NCI-H1436 (cell line): ENCODE measurements around the gene HOXC5.
"Not testable (repeated sequence)": the region's sequence is repeated elsewhere in the genome, so short reads cannot be mapped to it uniquely, and the experiment has no call there.

Experiments used
- DNase-seq: peaks from one replicate; lab custom pipeline; 2025; lab: John Stamatoyannopoulos, UW

HOXC5 gene

DNA sequence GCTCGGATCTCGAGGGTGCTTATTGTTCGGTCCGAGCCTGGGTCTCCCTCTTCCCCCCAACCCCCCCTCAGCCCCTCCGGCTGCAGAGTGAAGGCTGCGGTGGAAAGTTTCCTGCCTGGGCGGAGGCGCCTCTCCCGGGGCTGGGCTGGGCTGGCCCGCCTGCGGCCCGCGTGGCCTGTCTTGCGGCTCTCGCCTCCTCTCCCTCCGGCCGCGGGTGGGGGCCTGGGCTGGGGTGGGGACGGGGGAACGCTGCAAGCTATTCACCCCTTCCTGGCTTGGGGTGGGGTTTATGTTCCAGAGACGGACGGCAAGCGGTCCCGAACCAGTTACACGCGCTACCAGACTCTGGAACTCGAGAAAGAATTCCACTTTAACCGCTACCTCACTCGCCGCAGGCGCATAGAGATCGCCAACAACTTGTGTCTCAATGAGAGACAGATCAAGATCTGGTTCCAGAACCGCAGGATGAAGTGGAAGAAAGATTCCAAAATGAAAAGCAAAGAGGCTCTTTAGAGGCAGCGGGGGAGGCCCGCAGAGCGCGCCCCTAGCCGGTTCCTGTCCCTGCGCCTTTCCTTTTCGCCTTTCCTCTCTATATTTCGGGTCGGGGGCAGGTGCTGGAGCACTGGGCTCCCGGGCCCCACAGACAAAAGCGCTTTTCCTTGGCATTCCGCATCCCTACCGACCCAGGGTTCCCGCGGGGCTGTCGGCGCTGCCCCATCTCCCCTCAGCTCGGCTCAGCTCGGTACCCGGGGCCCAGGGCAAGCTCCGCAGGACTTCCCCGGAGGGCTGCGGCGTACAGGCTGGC lies 1.3 kb downstream of the HOXC5 start:
- no peak for DNase-seq

DNA sequence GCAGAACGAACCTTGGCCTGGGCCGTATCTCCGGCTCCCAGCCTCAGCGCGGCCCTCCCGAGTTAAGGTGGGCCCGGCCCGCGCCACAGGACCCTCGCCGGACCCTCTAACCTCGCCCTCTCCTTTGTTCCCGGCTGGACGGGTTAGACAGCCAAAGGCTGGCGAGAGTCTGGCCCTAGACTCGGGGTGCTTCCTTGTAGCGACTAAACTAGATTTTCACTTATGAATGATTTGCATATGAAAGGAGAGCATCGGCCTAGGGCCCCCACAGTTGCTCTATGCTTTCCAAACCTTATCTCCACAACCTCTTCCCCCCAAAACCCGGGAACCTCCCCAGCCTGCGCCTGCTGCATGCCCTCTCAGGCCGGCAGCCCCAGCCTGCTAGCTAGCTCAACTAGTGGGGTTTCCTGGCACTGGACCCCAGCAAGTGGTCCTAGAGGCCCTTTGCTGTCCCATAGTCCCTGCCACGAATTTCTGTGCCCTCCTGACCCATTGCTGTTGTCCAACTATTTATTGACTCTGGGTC lies 2.0 kb downstream of the HOXC5 start:
- no peak for DNase-seq

DNA sequence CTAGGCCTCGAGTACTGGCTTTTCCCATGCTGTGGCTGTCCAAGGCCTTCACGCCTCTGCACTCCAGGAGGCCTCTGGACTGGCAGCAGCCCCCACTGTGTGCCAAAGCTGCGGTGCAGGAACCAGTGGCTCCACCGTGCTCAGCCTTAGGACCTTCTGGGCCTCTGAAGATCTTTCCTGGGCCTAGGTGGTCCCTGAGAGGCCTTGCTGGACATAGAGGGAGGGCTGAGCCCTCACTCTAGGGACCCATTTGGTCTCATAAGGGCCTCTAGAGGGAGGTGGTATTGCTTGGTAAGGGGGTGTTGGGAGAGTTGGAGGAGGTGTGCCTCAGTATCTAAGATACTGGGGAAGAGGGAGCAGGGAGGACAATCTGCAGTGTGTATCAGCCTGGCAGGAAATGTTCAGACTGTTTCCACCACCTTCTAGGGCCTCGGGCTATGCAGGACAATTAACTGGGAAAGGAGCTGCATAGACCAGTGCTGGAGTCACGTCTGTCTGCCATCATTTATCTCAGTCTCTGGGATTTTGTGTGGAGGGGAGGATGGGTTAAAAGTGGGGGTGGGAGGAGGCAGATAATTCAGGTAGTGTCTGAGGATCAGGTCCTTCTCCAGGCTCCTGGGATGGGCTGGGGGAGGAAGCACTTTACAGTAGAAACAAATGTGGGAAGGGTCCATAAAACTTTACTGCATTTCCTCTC lies 2.9 kb downstream of the HOXC5 start:
- DNase-seq = no peak

DNA sequence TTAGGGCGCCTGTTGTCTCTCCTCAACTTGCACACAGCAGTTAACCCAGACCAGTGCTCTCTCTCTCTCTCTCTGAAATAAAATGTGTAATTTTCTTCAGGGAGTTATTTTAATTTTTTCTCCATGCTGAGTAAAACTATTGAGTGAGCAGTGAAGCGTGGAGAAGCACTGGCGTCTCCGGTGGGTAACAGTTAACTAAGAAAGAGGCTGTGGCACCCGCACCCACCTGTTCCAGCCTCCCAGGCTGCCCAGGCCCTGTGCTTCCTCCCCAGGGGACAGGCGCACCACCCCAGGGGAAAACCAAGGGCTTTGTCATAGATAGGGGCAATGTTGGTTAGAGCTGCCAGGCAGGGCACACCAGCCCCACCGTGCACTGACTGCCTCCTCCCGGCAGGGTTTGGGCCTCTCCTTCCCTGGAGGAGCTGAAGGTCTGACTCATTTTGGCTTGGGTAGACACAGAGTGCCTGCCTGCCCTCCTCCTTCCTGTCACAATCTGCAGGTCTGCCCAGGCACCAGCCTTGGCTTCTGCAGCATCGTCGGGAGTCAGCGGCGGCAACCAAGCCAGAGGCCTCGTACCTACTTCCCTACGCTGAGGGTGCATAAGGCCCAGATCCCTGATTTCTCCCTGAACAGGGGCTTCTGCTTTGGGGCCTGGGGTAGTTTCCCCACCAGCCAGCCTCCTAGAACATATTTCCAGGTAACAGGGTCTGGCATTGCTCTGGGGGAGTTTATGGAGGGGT lies 3.9 kb downstream of the HOXC5 start:
- peak; percentile 12 for DNase-seq

DNA sequence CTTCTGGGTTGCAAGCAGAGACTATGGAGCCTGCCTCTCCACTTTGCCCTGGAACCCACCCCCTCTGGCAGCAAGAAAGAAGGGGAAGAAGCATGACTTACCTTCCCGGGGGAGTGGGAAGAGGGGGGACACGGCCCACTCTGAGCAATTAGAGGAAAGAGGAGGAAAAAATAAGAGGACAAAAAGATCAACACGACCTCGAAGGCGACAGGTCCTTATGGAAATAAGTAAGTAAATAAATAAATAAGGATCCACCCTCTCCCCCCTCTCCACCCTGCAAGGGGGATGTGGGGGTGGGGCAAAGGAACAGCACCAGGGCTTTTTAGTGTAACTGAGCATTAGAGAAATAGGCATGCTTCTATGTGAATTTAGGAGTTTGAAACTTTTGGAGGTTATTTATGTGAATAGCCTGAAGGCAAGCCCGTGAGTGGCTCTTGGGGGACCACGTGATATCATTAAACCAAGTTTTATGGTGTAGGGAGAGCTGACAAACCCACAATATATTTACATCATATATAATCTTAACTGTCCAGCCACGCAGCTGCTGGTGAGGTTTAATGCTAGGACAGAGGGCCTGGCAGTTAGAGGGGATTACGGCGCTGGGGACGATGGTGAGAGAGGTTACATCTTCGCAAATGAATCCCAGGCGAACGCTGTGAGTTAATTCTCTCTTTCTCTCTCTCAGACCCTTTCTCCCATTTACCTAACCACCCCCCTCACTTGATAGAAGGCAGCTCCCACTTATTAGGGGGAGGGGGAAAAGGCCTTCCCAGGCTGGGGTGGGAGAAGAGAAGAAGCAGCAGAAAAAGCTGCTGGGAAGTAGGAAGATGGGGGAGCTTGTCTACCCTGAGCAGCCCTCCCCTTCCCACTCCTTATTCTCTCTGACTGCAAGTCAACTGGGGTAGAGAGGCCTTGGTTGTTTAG lies 4.8 kb downstream of the HOXC5 start:
- no peak for DNase-seq

DNA sequence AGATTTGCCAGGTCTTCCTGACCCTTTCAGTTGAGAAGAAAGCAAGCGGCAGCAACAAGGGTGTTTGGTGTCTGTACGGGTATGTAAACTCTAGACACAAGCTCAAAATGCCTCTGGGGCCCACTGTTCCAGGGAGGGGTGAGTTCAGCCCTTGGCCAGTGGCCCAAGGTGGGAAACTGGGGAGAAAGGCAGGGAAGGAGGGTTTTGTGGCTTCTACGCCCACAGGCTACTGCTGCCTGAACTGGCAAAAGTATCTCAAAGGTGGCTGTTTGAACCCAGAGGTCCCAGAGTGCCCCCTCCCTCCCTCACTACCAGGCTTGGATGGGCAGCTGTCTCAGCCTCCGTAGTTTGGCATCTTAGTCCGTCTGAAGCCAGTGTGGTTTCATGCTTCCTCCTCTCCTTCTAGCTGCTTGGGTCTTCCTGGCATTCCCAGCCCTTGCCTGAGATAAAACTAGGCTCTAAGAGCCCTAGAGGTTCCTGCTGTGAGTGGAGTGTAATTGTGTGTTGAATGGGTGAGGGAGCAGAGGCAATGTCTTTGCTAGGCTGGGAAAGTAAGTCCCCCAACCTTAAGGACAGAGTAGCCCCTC lies 5.5 kb downstream of the HOXC5 start:
- DNase-seq = no peak

DNA sequence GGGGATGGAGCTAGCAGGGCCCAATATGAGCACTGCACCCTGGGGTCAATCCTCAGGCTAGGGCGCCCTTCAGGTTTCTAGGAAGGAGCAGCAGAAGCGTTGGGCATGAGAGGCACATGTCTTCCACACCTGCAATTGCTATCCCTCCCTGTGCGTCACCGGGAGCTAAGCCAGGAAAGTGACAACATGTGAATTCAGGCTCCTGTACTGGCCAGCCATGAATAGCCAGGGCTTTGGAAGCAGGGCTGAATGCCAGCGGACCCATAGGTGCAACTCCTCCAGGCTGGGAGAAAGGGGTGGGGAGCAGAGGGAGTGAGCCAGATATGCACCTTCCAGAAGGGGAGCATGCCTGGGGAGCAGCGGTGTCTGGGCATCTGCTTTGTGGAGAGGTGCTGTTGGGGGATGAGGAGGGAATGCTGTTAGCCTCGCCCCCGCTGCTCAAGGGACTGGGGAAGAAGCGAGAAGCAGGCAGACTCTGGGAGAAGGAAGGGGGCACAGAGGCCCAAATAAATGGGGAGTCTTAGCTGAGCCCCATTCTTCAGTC lies 6.1 kb downstream of the HOXC5 start:
- no peak for DNase-seq

DNA sequence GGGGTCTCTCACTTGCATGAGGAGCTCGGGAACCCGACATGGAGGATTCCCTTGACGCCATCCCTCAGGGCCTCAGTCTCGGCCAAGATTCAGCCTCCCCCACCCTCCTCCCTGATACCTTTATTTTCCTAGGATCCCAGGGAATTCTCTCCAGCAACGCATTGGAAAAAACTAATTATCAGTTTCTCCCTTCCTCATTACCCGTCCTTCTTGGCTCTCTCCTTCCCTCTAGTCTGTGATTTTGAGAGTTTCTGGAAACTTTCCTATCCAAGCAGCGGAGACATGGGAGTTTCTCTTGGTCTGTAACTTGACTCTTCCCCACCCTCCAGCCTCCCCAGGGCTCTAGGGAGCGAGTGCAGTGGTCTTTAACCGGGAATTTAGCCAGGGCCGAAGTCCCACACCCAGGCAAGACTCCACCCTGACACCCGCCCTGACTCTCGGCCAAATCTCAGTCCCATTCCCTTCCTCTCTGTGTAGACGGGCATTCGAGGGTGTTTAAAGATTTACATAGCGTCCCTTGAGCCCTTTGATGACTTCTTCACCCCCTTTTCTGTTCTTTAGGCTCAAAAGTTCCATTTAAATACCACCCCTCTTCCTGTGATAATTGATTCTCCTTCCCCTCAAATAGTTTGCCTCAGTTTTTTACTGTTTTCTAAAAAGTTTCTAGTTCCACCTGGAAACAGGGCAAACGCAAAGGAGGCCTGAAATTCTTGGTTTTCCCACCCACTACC lies 6.7 kb downstream of the HOXC5 start:
- DNase-seq = no peak

DNA sequence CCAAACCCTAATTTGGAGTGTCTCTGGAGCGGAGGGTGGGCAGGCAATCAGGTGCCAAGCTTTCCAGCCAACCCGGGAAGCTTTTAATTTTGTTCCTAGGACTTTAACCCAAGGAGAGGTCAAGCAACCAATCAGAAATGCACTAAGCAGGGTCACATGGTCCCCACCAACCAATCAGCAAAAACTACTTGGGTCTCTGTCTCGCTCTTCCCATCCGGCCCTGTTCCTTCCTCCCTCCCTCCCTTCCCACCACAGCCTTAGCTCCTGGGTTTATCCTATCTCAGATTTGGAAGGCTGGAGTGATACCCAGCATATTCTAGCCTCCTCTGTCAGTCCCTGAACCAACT lies 7.3 kb downstream of the HOXC5 start:
- DNase-seq = no peak

DNA sequence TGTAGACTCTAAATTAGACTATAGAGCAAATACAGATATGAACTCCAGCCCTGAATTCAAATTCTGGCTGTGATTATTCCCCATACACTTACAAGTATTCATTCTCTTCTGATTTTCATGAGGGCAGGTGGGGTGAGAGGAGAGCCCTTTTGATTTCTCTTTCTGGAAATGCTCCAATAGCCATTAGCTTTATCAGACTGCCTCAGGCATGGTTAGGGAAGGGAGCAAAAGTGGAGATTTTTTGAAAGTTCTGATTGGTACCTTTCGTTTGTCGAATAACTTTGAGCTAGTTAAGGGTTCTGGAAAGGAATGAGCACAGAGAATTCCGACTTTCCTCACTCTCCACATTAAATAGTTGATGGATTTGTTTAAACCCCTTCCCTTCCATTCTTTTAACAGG lies 7.8 kb downstream of the HOXC5 start:
- DNase-seq = no peak

DNA sequence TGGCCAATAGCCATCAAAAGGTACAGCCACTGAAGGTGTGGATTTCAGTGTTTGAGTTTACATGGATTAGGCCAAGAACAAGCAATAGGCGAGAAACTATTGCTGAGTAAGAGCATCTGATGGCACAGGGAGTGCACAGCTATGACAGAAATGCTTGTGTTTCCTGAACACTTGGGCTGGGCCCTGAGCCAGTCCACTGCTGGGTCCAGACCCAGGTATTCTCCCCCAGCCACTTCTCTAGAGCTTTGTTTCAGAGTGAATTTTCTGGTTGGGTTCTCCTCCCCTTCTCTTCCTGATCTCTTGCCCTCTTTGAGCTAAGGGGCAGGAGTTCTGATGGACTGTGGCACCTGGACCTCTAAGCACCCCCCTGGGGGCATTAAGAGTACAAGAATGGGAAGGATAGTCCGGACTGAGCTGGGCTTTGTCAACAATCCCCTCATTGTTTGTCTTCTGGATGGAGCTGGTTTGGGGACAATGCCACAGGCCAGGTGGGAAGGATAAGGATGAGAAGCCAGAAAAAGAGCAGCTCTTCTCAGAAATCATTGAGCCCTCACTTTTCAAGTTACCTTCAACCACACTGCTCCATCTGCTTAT lies 8.3 kb downstream of the HOXC5 start:
- DNase-seq = no peak

DNA sequence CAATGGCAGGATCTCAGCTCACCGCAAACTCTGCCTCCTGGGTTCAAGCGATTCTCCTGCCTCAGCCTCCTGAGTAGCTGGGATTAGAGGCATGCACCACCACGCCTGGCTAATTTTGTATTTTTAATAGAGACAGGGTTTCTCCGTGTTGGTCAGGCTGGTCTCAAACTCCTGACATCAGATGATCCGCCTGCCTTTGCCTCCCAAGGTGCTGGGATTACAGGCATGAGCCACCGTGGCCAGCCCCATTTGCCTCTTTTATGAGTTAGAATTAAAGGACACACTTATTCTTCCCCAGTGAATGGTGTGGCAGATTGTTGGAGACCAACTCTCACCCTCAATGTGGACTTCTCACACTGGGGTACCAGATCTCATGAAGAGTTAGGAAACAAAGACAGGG lies 9.2 kb downstream of the HOXC5 start:
- DNase-seq = not testable (repeated sequence)

DNA sequence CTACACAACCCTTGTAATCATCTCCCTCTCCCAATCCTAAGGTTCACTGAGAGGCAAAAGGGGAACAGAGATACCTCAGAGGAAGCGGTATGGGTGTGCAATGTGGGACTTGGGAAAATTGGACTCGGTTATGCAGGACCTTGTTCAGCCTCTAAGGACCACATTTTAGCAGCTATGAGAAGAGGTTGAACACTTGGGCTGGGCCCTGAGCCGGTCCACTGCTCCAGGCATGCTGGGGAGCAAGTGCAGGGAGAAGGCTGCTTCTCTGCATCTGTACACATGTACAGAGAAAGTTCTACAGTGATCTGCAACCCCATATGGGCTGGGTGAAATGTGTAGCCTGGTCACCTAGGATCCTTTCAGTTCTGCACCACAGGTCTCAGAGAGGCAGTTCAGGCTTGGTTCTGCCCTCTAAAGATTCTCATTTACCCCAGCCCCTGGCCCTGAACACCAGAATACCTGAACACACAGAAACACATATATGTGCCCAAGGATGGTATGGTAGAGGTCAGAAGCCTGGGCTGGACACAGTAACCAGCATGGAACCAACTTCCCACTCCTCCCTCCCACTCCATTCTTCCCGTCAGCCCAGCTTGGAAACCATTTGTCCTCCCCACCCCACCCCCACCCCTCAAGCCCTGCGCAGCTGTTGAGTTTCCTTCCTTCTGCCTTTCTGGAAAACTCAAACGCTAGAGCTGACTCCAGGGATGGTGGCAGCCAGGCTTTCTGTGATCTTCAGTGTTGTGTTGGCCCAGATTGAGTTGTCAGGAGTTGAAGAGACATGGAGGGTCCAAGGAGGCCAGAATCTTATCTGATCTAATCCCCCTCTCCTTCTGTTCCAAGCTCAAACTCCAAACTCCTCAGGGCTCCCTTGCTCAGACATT lies 10.4 kb downstream of the HOXC5 start:
- no peak for DNase-seq

DNA sequence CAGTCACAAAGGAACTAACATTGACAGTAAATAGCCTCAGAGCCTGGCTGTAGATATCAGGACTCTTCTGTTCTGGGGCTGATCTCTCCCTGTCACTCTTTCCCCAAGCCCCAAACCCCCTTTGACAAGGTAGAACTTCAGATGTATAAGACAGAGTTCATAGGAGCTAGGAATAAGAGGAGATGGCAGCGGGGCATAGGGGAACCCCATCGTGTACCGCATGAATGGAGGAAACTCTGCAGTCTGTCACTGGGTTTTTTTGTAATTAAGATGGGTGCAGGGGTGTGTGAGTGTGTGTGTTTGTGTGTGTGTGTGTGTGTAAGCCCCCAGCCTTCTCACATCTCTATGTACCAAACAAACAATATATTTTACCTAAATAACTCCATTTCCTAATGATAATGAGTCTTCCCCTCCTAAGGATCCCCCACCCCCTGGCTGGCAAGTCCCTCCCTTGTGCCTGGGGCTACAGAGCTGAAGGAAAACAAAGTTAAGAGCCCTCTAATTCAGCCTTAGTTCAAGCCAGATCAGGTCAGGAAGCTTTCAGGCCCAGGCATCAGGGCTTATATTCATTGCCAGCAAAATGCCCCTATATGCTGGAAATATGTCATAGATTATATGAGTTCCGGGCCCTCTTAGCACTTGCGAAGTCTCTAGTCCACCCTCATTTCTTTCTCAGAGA lies 11.7 kb downstream of the HOXC5 start:
- no peak for DNase-seq

DNA sequence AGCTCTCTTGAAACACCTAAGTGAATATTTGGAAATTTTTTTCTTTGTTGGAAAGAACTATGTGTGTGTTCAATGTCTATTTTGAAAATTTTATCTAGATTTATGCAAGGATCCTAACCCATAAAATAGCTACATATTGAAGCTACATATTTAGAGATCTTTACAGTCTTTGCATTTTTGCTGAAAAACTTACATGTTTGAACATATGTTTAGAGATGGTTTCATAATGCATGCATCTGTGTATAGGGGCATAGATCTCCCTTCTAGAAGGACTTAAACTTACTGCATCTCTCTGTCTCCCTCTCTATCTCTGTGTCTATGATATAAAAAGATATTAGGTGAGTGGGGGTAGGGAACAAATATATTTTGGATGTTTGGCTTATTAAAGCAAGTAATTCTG lies 12.6 kb downstream of the HOXC5 start:
- DNase-seq = no peak

DNA sequence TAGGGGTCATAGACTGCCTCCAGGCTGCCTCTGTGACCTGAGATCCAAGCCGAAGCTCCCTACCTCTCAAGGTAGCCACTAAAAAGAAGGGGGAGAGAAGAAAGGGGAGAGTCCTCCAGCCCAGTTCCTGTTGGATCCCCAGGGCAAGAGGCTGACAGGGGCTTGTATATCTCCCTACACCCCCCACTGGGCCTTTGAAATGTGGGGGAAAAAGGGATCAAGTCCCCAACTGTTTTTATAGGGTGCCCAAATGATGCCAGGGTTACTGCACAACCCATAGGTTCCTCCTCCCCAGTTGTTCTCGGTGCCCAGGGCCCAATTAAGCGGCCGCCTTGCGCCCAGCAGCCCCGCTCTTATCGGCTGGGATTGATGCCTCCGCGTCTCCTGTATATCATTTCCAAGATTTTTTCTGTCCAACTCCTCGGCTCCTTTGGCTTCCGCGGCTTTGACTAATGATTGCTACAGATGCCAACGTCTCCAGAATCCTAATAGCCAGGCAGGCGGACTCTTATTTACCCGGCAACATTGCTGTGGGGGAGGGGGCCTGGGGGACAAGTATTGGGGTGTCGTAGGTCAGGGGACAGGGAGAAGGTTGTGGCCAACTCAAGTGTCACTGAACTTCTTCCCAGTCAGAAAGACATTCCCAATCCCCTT lies 13.1 kb downstream of the HOXC5 start:
- DNase-seq = no peak

DNA sequence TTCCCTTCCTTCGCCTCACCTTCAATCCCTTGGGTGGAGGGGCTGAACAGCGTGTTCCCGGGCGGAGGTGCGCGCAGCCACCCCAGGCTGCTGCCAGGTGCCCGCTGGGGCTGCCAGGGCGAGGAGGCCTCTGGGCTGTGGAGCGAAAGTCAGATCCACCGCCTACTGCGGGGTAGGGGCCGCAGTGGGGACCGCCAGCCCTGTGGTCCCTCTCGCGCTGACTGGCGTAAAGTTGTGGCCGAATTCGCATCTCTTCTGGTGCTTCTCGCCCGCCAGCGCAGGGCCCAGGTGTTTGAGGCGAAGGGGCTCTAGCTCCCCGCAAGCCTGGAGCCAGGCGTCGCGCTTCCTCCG lies 13.9 kb downstream of the HOXC5 start:
- DNase-seq = no peak
